ENCODE results near the gene SHC3. TPM values are rescaled to one million over a fixed set of nuclear protein-coding genes. Genes with fewer than 3 reads are reported as not detected.

Gene SHC3
- total RNA-seq, 1 experiment from 2014 or later: 1.8 TPM

DNA sequence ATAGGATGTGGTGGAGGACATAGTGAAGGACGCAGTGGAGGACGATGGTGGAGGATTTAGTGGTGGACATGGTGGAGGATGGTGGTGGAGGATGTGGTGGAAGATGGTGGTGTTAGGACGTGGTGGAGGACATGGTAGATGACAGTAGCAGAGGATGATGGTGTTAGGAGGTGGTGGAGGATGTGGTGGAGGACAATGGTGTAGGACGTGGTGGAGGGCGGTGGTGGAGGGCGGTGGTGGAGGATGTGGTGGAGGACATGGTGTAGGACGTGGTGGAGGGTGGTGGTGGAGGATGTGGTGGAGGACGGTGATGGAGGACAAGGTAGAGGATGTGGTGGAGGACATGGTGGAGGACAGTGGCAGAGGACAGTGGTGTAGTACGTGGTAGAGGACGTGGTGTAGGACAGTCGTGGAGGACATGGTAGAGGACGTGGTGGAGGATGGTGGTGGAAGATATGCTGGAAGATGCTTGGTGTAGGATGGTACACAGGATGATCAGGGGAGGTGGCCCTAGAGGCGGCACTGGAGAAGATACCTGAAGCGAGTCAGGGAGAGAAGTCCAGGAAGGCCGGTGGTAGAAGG is 118.6 kb downstream of the SHC3 start:
- H2BK5ac ChIP-seq (ENCODE audit: insufficient read length, low read length): no peak overlapping the region
- no peak overlapping the region for H4K5ac ChIP-seq (ENCODE audit: insufficient read length, low read depth, low read length)
- no peak overlapping the region for H3T11ph ChIP-seq (ENCODE audit: low read length)
- H3K4me2 ChIP-seq (ENCODE audit: insufficient read depth, insufficient read length, low read length): no peak overlapping the region
- no peak overlapping the region for H3K27ac Mint-ChIP-seq
- no peak overlapping the region for H3K18ac ChIP-seq (ENCODE audit: insufficient read length, low read depth, low read length)
- no peak overlapping the region for H3K27ac ChIP-seq (ENCODE audit: insufficient read length, low read depth, low read length)
- no peak overlapping the region for H3K4ac ChIP-seq (ENCODE audit: low read depth, low read length)
- 100% methylated on average over 3 of the region's 15 CpGs for WGBS (ENCODE audit: extremely low coverage, insufficient read length, low lambda C conversion rate)
- H2AFZ ChIP-seq (ENCODE audit: low read length): no peak overlapping the region
- peaks cover 6% of the 10 kb centered on the region for H4K20me1 ChIP-seq (ENCODE audit: control insufficient read depth, insufficient read depth, insufficient read length)
- no peak overlapping the region for H3K56ac ChIP-seq (ENCODE audit: insufficient read length, low read depth, low read length)
- no peaks in the 10 kb centered on the region for H3K9me3 Mint-ChIP-seq
- no peak overlapping the region for H3K4me3 Mint-ChIP-seq
- H2BK20ac ChIP-seq (ENCODE audit: low read depth, low read length, poor library complexity, severe bottlenecking): no peak overlapping the region
- DNase-seq: no peak
- no peak overlapping the region for H2AK5ac ChIP-seq (ENCODE audit: insufficient read length, low read length)
- H2BK12ac ChIP-seq (ENCODE audit: insufficient read length, low read depth, low read length): no peak overlapping the region
- H3K14ac ChIP-seq (ENCODE audit: insufficient read depth, low read length): no peak overlapping the region
- H3K4me1 Mint-ChIP-seq: no peaks in the 10 kb centered on the region
- no peak overlapping the region for H4K91ac ChIP-seq (ENCODE audit: insufficient read length, low read depth, low read length)
- H3K79me2 ChIP-seq (ENCODE audit: insufficient read depth, low read length): no peaks in the 10 kb centered on the region
- no peak overlapping the region for H3K23ac ChIP-seq (ENCODE audit: insufficient read length, low read depth, low read length)
- H3K9ac ChIP-seq (ENCODE audit: extremely low read depth, insufficient read length, low read length): no peak overlapping the region
- H3K79me1 ChIP-seq (ENCODE audit: insufficient read depth, low read depth, low read length, poor library complexity, severe bottlenecking): no peaks in the 10 kb centered on the region
- no peaks in the 10 kb centered on the region for H3K23me2 ChIP-seq (ENCODE audit: insufficient read length, low read depth, low read length, poor library complexity, severe bottlenecking)
- H3K36me3 Mint-ChIP-seq (ENCODE audit: insufficient read depth in 1 of 3, low read depth in 3 of 3): no peaks in the 10 kb centered on the region; a peak in 2 of 7 replicates
- no peaks in the 10 kb centered on the region for H3K4me1 ChIP-seq (ENCODE audit: insufficient read depth, low read length)
- no peak overlapping the region for H2BK120ac ChIP-seq (ENCODE audit: low read depth, low read length, poor library complexity, severe bottlenecking)
- no peaks in the 10 kb centered on the region for H3K27me3 ChIP-seq (ENCODE audit: insufficient read depth, low read length)
- H4K8ac ChIP-seq (replicated peaks; ENCODE audit: insufficient read length, low read depth, low read length): no peak overlapping the region
- TF ChIP-seq, protein P1, sequence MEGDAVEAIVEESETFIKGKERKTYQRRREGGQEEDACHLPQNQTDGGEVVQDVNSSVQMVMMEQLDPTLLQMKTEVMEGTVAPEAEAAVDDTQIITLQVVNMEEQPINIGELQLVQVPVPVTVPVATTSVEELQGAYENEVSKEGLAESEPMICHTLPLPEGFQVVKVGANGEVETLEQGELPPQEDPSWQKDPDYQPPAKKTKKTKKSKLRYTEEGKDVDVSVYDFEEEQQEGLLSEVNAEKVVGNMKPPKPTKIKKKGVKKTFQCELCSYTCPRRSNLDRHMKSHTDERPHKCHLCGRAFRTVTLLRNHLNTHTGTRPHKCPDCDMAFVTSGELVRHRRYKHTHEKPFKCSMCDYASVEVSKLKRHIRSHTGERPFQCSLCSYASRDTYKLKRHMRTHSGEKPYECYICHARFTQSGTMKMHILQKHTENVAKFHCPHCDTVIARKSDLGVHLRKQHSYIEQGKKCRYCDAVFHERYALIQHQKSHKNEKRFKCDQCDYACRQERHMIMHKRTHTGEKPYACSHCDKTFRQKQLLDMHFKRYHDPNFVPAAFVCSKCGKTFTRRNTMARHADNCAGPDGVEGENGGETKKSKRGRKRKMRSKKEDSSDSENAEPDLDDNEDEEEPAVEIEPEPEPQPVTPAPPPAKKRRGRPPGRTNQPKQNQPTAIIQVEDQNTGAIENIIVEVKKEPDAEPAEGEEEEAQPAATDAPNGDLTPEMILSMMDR (conservative IDR thresholded peaks at IDR 0.05): no peak
- no peaks in the 10 kb centered on the region for H3K27me3 Mint-ChIP-seq (ENCODE audit: low read depth)
- no peaks in the 10 kb centered on the region for H3K9me3 ChIP-seq (ENCODE audit: control insufficient read depth, low read depth, low read length)
- H2BK15ac ChIP-seq (ENCODE audit: low read depth, low read length): no peak overlapping the region

All from H9 (cell line).